Uterus (tissue), 2 donors: ENCODE results near the gene ADK.

Source experiments
- POLR2A ChIP-seq, 2 donors: fragments of 450-650 bp; IDR thresholded peaks; one replicate each; pipeline ENCODE4 v1.6.1; 2016; ENCODE audit warnings: antibody characterized with exemption in 2 of 2, mild to moderate bottlenecking in 1 of 2, moderate library complexity in 1 of 2
- TF ChIP-seq, protein P1 (sequence below), 4 experiments: fragments of 200-600 bp in 2 of 4; fragments of 450-650 bp in 2 of 4; sonication (generic) in 2 of 4; IDR thresholded peaks; one replicate each; pipeline ENCODE4 v1.5.1; 2016 to 2019; ENCODE audit warnings: antibody characterized with exemption in 4 of 4, mild to moderate bottlenecking in 2 of 4, moderate library complexity in 1 of 4

DNA sequence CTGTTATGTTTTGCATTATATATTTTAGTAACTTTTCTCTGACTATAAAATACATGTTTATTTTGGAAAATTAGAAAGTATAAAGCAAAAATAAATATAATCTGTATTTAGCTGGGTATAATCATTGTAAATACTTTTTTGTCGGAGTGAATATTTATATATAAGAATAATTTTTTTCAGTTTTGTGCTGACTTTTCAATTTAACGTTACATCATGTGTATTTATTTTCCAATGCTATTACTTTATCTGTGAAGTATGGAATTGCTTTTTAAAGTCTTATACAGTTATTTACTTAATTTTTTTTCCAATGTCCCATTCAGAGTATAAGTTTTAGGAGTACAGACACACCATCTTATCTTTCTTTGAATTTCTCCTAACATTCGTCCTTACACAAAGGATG is 15.6 kb upstream of the ADK start:
- TF ChIP-seq POLR2A (IDR thresholded peaks at IDR 0.05) = no peak
- TF ChIP-seq, protein P1, sequence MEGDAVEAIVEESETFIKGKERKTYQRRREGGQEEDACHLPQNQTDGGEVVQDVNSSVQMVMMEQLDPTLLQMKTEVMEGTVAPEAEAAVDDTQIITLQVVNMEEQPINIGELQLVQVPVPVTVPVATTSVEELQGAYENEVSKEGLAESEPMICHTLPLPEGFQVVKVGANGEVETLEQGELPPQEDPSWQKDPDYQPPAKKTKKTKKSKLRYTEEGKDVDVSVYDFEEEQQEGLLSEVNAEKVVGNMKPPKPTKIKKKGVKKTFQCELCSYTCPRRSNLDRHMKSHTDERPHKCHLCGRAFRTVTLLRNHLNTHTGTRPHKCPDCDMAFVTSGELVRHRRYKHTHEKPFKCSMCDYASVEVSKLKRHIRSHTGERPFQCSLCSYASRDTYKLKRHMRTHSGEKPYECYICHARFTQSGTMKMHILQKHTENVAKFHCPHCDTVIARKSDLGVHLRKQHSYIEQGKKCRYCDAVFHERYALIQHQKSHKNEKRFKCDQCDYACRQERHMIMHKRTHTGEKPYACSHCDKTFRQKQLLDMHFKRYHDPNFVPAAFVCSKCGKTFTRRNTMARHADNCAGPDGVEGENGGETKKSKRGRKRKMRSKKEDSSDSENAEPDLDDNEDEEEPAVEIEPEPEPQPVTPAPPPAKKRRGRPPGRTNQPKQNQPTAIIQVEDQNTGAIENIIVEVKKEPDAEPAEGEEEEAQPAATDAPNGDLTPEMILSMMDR (IDR thresholded peaks at IDR 0.05) = no peak
